ENCODE results near the gene UBE2E1.

- TF ChIP-seq CTCF (IDR thresholded peaks at IDR 0.05) (peak in 1 of 7 experiments; percentile 18), POLR2A (IDR thresholded peaks at IDR 0.05) (no peak), EP300 (IDR thresholded peaks at IDR 0.05) (no peak), POLR2AphosphoS5 (IDR thresholded peaks at IDR 0.05) (no peak)
Observed at GRCh38 chr3:23761440-23761896, 44.3 kb upstream of the UBE2E1 start.

Measured in stomach (tissue), 4 donors.